CD4-positive, alpha-beta memory T cell (primary cell): ENCODE results near the gene PITPNM1. TPM values are rescaled to one million over a fixed set of nuclear protein-coding genes. Genes with fewer than 3 reads are reported as not detected.

Experiments
- CTCF ChIA-PET: fragments of 350-600 bp; sonication (Branson Sonifier 250); formaldehyde crosslinking; loops from one replicate; lab custom pipeline; 2021; ENCODE audit warnings: inconsistent platforms; ENCODE audit not compliant: partially characterized antibody; lab: Charles Lee
- POLR2A ChIA-PET: fragments of 350-600 bp; sonication (Branson Sonifier 250); formaldehyde crosslinking; loops from one replicate; lab custom pipeline; 2021; ENCODE audit not compliant: partially characterized antibody; lab: Charles Lee
- DNase-seq, 5 donors: peaks; one replicate each; pipeline versions ENCODE4 v3.0.0 to v3.0.0-alpha.2; 2020 to 2022; ENCODE audit warnings: mixed read lengths in 1 of 5
- H3K27ac ChIP-seq: one replicate; pipeline ENCODE4 v1.7.0; 2013; ENCODE audit warnings: low read depth, low read length
- H3K27me3 ChIP-seq: 2 replicates; pipeline ENCODE4 v1.7.0; 2013; ENCODE audit warnings: mild to moderate bottlenecking, low read length, moderate library complexity; ENCODE audit not compliant: insufficient read depth
- H3K36me3 ChIP-seq: 2 replicates; pipeline ENCODE4 v1.7.0; 2013; ENCODE audit warnings: mild to moderate bottlenecking, low read length, moderate library complexity; ENCODE audit not compliant: insufficient read depth
- H3K4me1 ChIP-seq: 2 replicates; pipeline ENCODE4 v1.7.0; 2013; ENCODE audit warnings: mild to moderate bottlenecking, low read length, moderate library complexity; ENCODE audit not compliant: insufficient read depth
- H3K4me3 ChIP-seq, 2 donors: one replicate each; pipeline ENCODE4 v1.7.0; 2013; ENCODE audit warnings: low read length in 2 of 2, mild to moderate bottlenecking in 1 of 2
- H3K9me3 ChIP-seq, 2 donors: one replicate each; pipeline ENCODE4 v1.7.0; 2013; ENCODE audit warnings: low read length in 2 of 2, control low read depth in 1 of 2; ENCODE audit not compliant: control insufficient read depth in 1 of 2
- H3K27ac Mint-ChIP-seq, 7 donors: one replicate each; pipeline ENCODE4 v1.8.0; 2020 to 2021; ENCODE audit warnings: mixed read lengths in 7 of 7, mild to moderate bottlenecking in 6 of 7, inconsistent platforms in 3 of 7, moderate library complexity in 3 of 7
- H3K27me3 Mint-ChIP-seq, 2 donors: one replicate each; pipeline ENCODE4 v1.8.0; 2020 to 2021; ENCODE audit warnings: mixed read lengths in 2 of 2
- H3K36me3 Mint-ChIP-seq, 2 donors: one replicate each; pipeline ENCODE4 v1.8.0; 2020 to 2021; ENCODE audit warnings: mixed read lengths in 2 of 2, inconsistent platforms in 1 of 2, mild to moderate bottlenecking in 1 of 2
- H3K4me1 Mint-ChIP-seq, 4 donors: one replicate each; pipeline ENCODE4 v1.8.0; 2020 to 2021; ENCODE audit warnings: mixed read lengths in 4 of 4, mild to moderate bottlenecking in 1 of 4
- H3K4me3 Mint-ChIP-seq, 8 donors: one replicate each; pipeline ENCODE4 v1.8.0; 2020 to 2021; ENCODE audit warnings: mixed read lengths in 8 of 8, mild to moderate bottlenecking in 7 of 8, moderate library complexity in 6 of 8, inconsistent platforms in 3 of 8
- H3K9me3 Mint-ChIP-seq, 8 donors: one replicate each; pipeline ENCODE4 v1.8.0; 2020 to 2021; ENCODE audit warnings: mixed read lengths in 8 of 8, mild to moderate bottlenecking in 5 of 8, inconsistent platforms in 3 of 8, moderate library complexity in 1 of 8
- intact Hi-C: fragments of 100-400 bp; cut with micrococcal nuclease; formaldehyde crosslinking; loops from one replicate; pipeline ENCODE4 v1.15.1; 2023
- polyA plus RNA-seq, 2 donors: library from polyadenylated mRNA; unstranded; fragments of 300-500 nt; fragmentation: Illumina TruSeq; gene quantifications; one replicate each; pipeline ENCODE4 v1.2.3, GENCODE V29; 2021
- total RNA-seq, 2 experiments: library from RNA; stranded (reverse); gene quantifications; one replicate each; pipeline ENCODE4 v1.2.3, GENCODE V29; 2021

The PITPNM1 gene
- total and polyA plus RNA-seq, 4 experiments from 2014 or later = 15.0 to 143 (median 90.1) TPM

GRCh38 chr11:67507242-67507863 is 2.2 kb upstream of the PITPNM1 start:
- Histone ChIP-seq H3K9me3 (no peaks in the 10 kb centered on the region), H3K4me3 (peak overlapping the region; percentile 77 to 79), H3K36me3 (peaks cover 11% of the 10 kb centered on the region), H3K4me1 (peaks cover 48% of the 10 kb centered on the region), H3K27ac (peak overlapping the region; percentile 93), H3K27me3 (no peaks in the 10 kb centered on the region)
- ChIA-PET CTCF (no interaction called here), POLR2A (interaction anchor here (0.8 to 2.1 kb wide), 18 partner anchors 23 to 156 kb away, joined by 3 to 26 read pairs (median 4); partner anchors contain the start of genes AIP, POLD4, PPP1CA and PTPRCAP)
- H3K27ac Mint-ChIP-seq = peak overlapping the region; percentile 83 to 99 (median 97)
- no peak for DNase-seq
- H3K9me3 Mint-ChIP-seq = peaks cover 0 to 2% (median 0%) of the 10 kb centered on the region in 8 donors
- H3K27me3 Mint-ChIP-seq = peaks cover 1 to 2% of the 10 kb centered on the region in 2 donors
- peaks cover 0 to 28% of the 10 kb centered on the region in 2 donors for H3K36me3 Mint-ChIP-seq
- intact Hi-C loops = loop anchor here (2.0 to 5.0 kb wide), 2 partner anchors 69 to 230 kb away; no protein-coding TSS in a partner anchor
- H3K4me3 Mint-ChIP-seq = peak overlapping the region; percentile 88 to 98 (median 90)
- H3K4me1 Mint-ChIP-seq = peaks cover 23 to 59% (median 38%) of the 10 kb centered on the region in 4 donors

- H3K27ac Mint-ChIP-seq = peak overlapping the region; percentile 96 to 99 (median 97)
- H3K9me3 ChIP-seq = no peaks in the 10 kb centered on the region
- intact Hi-C loops = loop anchor here (1.0 to 5.0 kb wide), 7 partner anchors 22 to 229 kb away; partner anchors contain the start of genes RPS6KB2 and TMEM134
- peak in 1 of 5 donors; percentile 44 for DNase-seq
- peak overlapping the region; percentile 93 for H3K27ac ChIP-seq
- H3K4me1 Mint-ChIP-seq = peaks cover 23 to 59% (median 38%) of the 10 kb centered on the region in 4 donors
- no peaks in the 10 kb centered on the region for H3K27me3 ChIP-seq
- H3K36me3 ChIP-seq = peaks cover 18% of the 10 kb centered on the region
- ChIA-PET CTCF (interaction anchor here (0.6 to 2.8 kb wide), 8 partner anchors 35 to 155 kb away, joined by 3 to 9 read pairs (median 4); partner anchors contain the start of genes POLD4 and PPP1CA), POLR2A (interaction anchor here (0.6 to 8.7 kb wide), 21 partner anchors 21 to 155 kb away, joined by 3 to 124 read pairs (median 8); partner anchors contain the start of genes AIP, POLD4, PPP1CA and PTPRCAP)
- H3K4me3 Mint-ChIP-seq = peak overlapping the region; percentile 89 to 98 (median 92)
- H3K36me3 Mint-ChIP-seq = peaks cover 0 to 28% of the 10 kb centered on the region in 2 donors
- H3K4me3 ChIP-seq = peak overlapping the region in 1 of 2 donors; percentile 79
- H3K9me3 Mint-ChIP-seq = peaks cover 0 to 2% (median 0%) of the 10 kb centered on the region in 8 donors
- peaks cover 1 to 2% of the 10 kb centered on the region in 2 donors for H3K27me3 Mint-ChIP-seq
- H3K4me1 ChIP-seq = peaks cover 48% of the 10 kb centered on the region
Observed at GRCh38 chr11:67506426-67507051, 1.4 kb upstream of the PITPNM1 start.

- DNase-seq = peak; percentile 88 to 98 (median 89)
- Mint-ChIP-seq H3K27me3 (peaks cover 0 to 1% of the 10 kb centered on the region in 2 donors), H3K4me3 (peak overlapping the region; percentile 89 to 98 (median 92)), H3K27ac (peak overlapping the region; percentile 96 to 99 (median 97)), H3K9me3 (peaks cover 0 to 2% (median 0%) of the 10 kb centered on the region in 8 donors), H3K4me1 (peaks cover 28 to 66% (median 43%) of the 10 kb centered on the region in 4 donors), H3K36me3 (peaks cover 5 to 34% of the 10 kb centered on the region in 2 donors)
- H3K4me1 ChIP-seq = peaks cover 52% of the 10 kb centered on the region
- H3K9me3 ChIP-seq = no peaks in the 10 kb centered on the region
- H3K27ac ChIP-seq = peak overlapping the region; percentile 93
- no peaks in the 10 kb centered on the region for H3K27me3 ChIP-seq
- H3K4me3 ChIP-seq = peak overlapping the region; percentile 49 to 79
- POLR2A ChIA-PET = interaction anchor here (0.6 to 8.7 kb wide), 20 partner anchors 14 to 160 kb away, joined by 3 to 124 read pairs (median 7); partner anchors contain the start of genes AIP, CLCF1, POLD4 and PPP1CA
- intact Hi-C loops = loop anchor here (1.0 to 5.0 kb wide), 7 partner anchors 22 to 228 kb away; partner anchors contain the start of genes RPS6KB2 and TMEM134
- peaks cover 24% of the 10 kb centered on the region for H3K36me3 ChIP-seq
- CTCF ChIA-PET = interaction anchor here (0.6 to 2.8 kb wide), 9 partner anchors 14 to 154 kb away, joined by 3 to 9 read pairs (median 4); partner anchors contain the start of genes POLD4, PPP1CA and TBC1D10C
Observed at GRCh38 chr11:67505605-67506396, 638 bp upstream of the PITPNM1 start.

GRCh38 chr11:67504005-67504949 is 886 bp downstream of the PITPNM1 start:
- Histone ChIP-seq H3K4me1 (peaks cover 60% of the 10 kb centered on the region), H3K27ac (peak overlapping the region; percentile 93), H3K36me3 (peaks cover 37% of the 10 kb centered on the region), H3K9me3 (no peaks in the 10 kb centered on the region), H3K27me3 (no peaks in the 10 kb centered on the region), H3K4me3 (peak overlapping the region; percentile 52 to 79)
- Mint-ChIP-seq H3K36me3 (peaks cover 12 to 41% of the 10 kb centered on the region in 2 donors), H3K4me3 (peak overlapping the region; percentile 91 to 95 (median 92)), H3K9me3 (peaks cover 0 to 2% (median 0%) of the 10 kb centered on the region in 8 donors), H3K4me1 (peaks cover 33 to 69% (median 46%) of the 10 kb centered on the region in 4 donors), H3K27me3 (no peaks in the 10 kb centered on the region), H3K27ac (peak overlapping the region; percentile 90 to 99 (median 93))
- POLR2A ChIA-PET = interaction anchor here (0.6 to 8.7 kb wide), 16 partner anchors 12 to 151 kb away, joined by 3 to 124 read pairs (median 8); partner anchors contain the start of genes AIP, POLD4, PPP1CA and PTPRCAP
- CTCF ChIA-PET = interaction anchor here (0.9 to 2.8 kb wide), 3 partner anchors 18 to 153 kb away, joined by 4 to 9 read pairs (median 7); partner anchors contain the start of gene PPP1CA
- peak in 4 of 5 donors; percentile 29 to 58 (median 35) for DNase-seq
- intact Hi-C loops = no loop called here

- H3K4me3 ChIP-seq = peak overlapping the region in 1 of 2 donors; percentile 34
- Mint-ChIP-seq H3K27ac (peak overlapping the region; percentile 52 to 93 (median 72)), H3K9me3 (peaks cover 0 to 2% (median 0%) of the 10 kb centered on the region in 8 donors), H3K27me3 (no peaks in the 10 kb centered on the region), H3K36me3 (peaks cover 12 to 42% of the 10 kb centered on the region in 2 donors), H3K4me3 (peak overlapping the region; percentile 65 to 86 (median 78)), H3K4me1 (peaks cover 26 to 60% (median 39%) of the 10 kb centered on the region in 4 donors)
- intact Hi-C loops = no loop called here
- POLR2A ChIA-PET = interaction anchor here (1.1 to 8.7 kb wide), 8 partner anchors 11 to 112 kb away, joined by 3 to 124 read pairs (median 6); partner anchors contain the start of genes AIP, PPP1CA, PTPRCAP and RAD9A
- H3K27me3 ChIP-seq = no peaks in the 10 kb centered on the region
- no peaks in the 10 kb centered on the region for H3K9me3 ChIP-seq
- H3K36me3 ChIP-seq = peaks cover 37% of the 10 kb centered on the region
- CTCF ChIA-PET = no interaction called here
- H3K4me1 ChIP-seq = peaks cover 53% of the 10 kb centered on the region
- peak overlapping the region; percentile 93 for H3K27ac ChIP-seq
- no peak for DNase-seq
Observed at GRCh38 chr11:67503119-67504004, 1.8 kb downstream of the PITPNM1 start.
